WTC11 (cell line): ENCODE measurements around the gene SIGLEC11. TPM values are rescaled to one million over a fixed set of nuclear protein-coding genes. Genes with fewer than 3 reads are reported as not detected.

Source experiments
- CBFB ChIP-seq: sonication (generic); formaldehyde crosslinking; IDR thresholded peaks from 2 replicates; pipeline ENCODE4 v1.8.1; 2022; ENCODE audit warnings: mild to moderate bottlenecking, low read depth, missing genetic modification reagents
- ELF4 ChIP-seq: sonication (generic); formaldehyde crosslinking; IDR thresholded peaks from 2 replicates; pipeline ENCODE4 v1.8.1; 2022; ENCODE audit warnings: low read depth, mild to moderate bottlenecking, moderate library complexity, missing genetic modification reagents
- EMX1 ChIP-seq: fragments of 250-450 bp; sonication (Bioruptor Pico); IDR thresholded peaks from 2 replicates; pipeline ENCODE4 v1.8.0; 2021; ENCODE audit warnings: mild to moderate bottlenecking
- ESRRA ChIP-seq: sonication (generic); formaldehyde crosslinking; IDR thresholded peaks from 2 replicates; pipeline ENCODE4 v1.8.1; 2022; ENCODE audit warnings: mild to moderate bottlenecking, missing genetic modification reagents, borderline replicate concordance
- ETV6 ChIP-seq: sonication (generic); formaldehyde crosslinking; IDR thresholded peaks from 2 replicates; pipeline ENCODE4 v1.8.1; 2022; ENCODE audit warnings: mild to moderate bottlenecking, missing genetic modification reagents
- FOXP4 ChIP-seq: sonication (generic); formaldehyde crosslinking; IDR thresholded peaks from 2 replicates; pipeline ENCODE4 v1.8.0; 2022; ENCODE audit warnings: mild to moderate bottlenecking, missing genetic modification reagents
- HMGA2 ChIP-seq: fragments of 250-450 bp; sonication (Bioruptor Pico); IDR thresholded peaks from 2 replicates; pipeline ENCODE4 v1.4.0; 2021; ENCODE audit warnings: mild to moderate bottlenecking, moderate library complexity
- JUN ChIP-seq: sonication (generic); formaldehyde crosslinking; IDR thresholded peaks from 2 replicates; pipeline ENCODE4 v1.8.0; 2023; ENCODE audit warnings: mild to moderate bottlenecking, missing genetic modification reagents
- NR1H2 ChIP-seq: sonication (generic); formaldehyde crosslinking; IDR thresholded peaks from 2 replicates; pipeline ENCODE4 v1.9.0; 2021; ENCODE audit warnings: mild to moderate bottlenecking, moderate library complexity, missing genetic modification reagents
- RELA ChIP-seq: sonication (generic); formaldehyde crosslinking; IDR thresholded peaks from 2 replicates; pipeline ENCODE4 v1.8.1; 2022; ENCODE audit warnings: missing genetic modification reagents, mild to moderate bottlenecking, borderline replicate concordance
- RORB ChIP-seq: fragments of 250-450 bp; sonication (Bioruptor Pico); IDR thresholded peaks from 2 replicates; pipeline ENCODE4 v1.9.0; 2021; ENCODE audit warnings: mild to moderate bottlenecking
- SOX15 ChIP-seq: fragments of 250-450 bp; sonication (Bioruptor Pico); IDR thresholded peaks from 2 replicates; pipeline ENCODE4 v1.9.0; 2021; ENCODE audit warnings: mild to moderate bottlenecking
- STAT6 ChIP-seq: sonication (generic); formaldehyde crosslinking; conservative IDR thresholded peaks from 2 replicates; pipeline ENCODE4 v1.8.1; 2023; ENCODE audit warnings: mild to moderate bottlenecking, low read depth, missing genetic modification reagents, moderate library complexity
- TEAD1 ChIP-seq: sonication (generic); formaldehyde crosslinking; IDR thresholded peaks from 2 replicates; pipeline ENCODE4 v1.8.0; 2022; ENCODE audit warnings: mild to moderate bottlenecking, missing genetic modification reagents
- TEAD4 ChIP-seq: sonication (generic); formaldehyde crosslinking; IDR thresholded peaks from 2 replicates; pipeline ENCODE4 v1.8.0; 2022; ENCODE audit warnings: mild to moderate bottlenecking, missing genetic modification reagents
- ZMAT4 ChIP-seq: fragments of 250-450 bp; sonication (Bioruptor Pico); IDR thresholded peaks from 2 replicates; pipeline ENCODE4 v1.9.0; 2021; ENCODE audit warnings: mild to moderate bottlenecking
- ZNF138 ChIP-seq: sonication (generic); formaldehyde crosslinking; conservative IDR thresholded peaks from 2 replicates; pipeline ENCODE4 v1.8.1; 2022; ENCODE audit warnings: mild to moderate bottlenecking, moderate library complexity, missing genetic modification reagents
- ZNF232 ChIP-seq: sonication (generic); formaldehyde crosslinking; IDR thresholded peaks from 2 replicates; pipeline ENCODE4 v1.8.0; 2022; ENCODE audit warnings: mild to moderate bottlenecking, missing genetic modification reagents
- ZNF317 ChIP-seq: sonication (generic); formaldehyde crosslinking; IDR thresholded peaks from 2 replicates; pipeline ENCODE4 v1.8.1; 2023; ENCODE audit warnings: low read depth, mild to moderate bottlenecking, moderate library complexity, missing genetic modification reagents, borderline replicate concordance
- ZNF396 ChIP-seq: fragments of 250-450 bp; sonication (Bioruptor Pico); IDR thresholded peaks from 2 replicates; pipeline ENCODE4 v1.8.0; 2021; ENCODE audit warnings: mild to moderate bottlenecking, moderate library complexity, borderline replicate concordance
- ZNF423 ChIP-seq: fragments of 250-450 bp; sonication (Bioruptor Pico); IDR thresholded peaks from 2 replicates; pipeline ENCODE4 v2.1.2; 2022; ENCODE audit warnings: mild to moderate bottlenecking, moderate library complexity
- ZNF671 ChIP-seq: fragments of 250-450 bp; sonication (Bioruptor Pico); IDR thresholded peaks from 2 replicates; pipeline ENCODE4 v1.8.0; 2021; ENCODE audit warnings: mild to moderate bottlenecking
- total RNA-seq: library from RNA; stranded (reverse); gene quantifications from 3 replicates; pipeline ENCODE4 v1.2.3, GENCODE V29; 2021
- TF ChIP-seq, protein P1 (sequence below): fragments of 250-450 bp; sonication (Bioruptor Pico); IDR thresholded peaks from 2 replicates; pipeline ENCODE4 v1.9.0; 2021; ENCODE audit warnings: mild to moderate bottlenecking
- TF ChIP-seq, protein P2 (sequence below): sonication (generic); formaldehyde crosslinking; IDR thresholded peaks from 2 replicates; pipeline ENCODE4 v1.8.1; 2023; ENCODE audit warnings: mild to moderate bottlenecking, missing genetic modification reagents, moderate library complexity
- TF ChIP-seq, protein P3 (sequence below): sonication (generic); formaldehyde crosslinking; IDR thresholded peaks from 2 replicates; pipeline ENCODE4 v1.8.1; 2023; ENCODE audit warnings: mild to moderate bottlenecking, missing genetic modification reagents
- TF ChIP-seq, protein P4 (sequence below): fragments of 250-450 bp; sonication (Bioruptor Pico); IDR thresholded peaks from 2 replicates; pipeline ENCODE4 v1.8.0; 2021; ENCODE audit warnings: mild to moderate bottlenecking
- TF ChIP-seq, protein P5 (sequence below): sonication (generic); formaldehyde crosslinking; IDR thresholded peaks from 2 replicates; pipeline ENCODE4 v1.8.1; 2022; ENCODE audit warnings: low read depth, missing genetic modification reagents, borderline replicate concordance

SIGLEC11 gene
- total RNA-seq, 1 experiment from 2014 or later = not detected

DNA sequence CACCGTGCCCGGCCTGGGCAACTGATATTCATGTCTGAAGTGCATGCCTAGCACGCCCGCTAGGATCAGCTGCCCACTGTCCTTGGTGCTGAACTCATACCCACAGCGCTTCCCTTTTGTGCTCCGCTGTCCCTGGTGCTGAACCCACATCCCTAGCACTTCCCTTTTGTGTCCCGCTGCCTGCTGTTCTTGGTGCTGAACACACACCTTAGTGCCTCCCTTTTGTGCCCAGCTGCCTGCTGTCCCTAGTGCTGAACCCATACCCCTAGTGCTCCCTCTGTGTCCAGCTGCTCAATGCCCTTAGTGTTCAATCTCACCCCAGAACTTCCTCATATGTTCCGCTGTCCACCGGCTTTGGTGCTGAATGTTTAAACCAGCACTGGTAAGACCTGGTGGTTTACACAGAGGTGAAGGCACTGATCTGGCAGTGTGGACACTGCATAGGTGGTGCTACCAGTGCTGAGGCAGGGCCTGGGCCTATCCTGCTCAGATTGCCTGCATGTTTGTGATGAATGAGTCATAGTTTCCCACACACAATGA, 26.3 kb upstream of the SIGLEC11 start (continued):
- TF ChIP-seq, protein P1, sequence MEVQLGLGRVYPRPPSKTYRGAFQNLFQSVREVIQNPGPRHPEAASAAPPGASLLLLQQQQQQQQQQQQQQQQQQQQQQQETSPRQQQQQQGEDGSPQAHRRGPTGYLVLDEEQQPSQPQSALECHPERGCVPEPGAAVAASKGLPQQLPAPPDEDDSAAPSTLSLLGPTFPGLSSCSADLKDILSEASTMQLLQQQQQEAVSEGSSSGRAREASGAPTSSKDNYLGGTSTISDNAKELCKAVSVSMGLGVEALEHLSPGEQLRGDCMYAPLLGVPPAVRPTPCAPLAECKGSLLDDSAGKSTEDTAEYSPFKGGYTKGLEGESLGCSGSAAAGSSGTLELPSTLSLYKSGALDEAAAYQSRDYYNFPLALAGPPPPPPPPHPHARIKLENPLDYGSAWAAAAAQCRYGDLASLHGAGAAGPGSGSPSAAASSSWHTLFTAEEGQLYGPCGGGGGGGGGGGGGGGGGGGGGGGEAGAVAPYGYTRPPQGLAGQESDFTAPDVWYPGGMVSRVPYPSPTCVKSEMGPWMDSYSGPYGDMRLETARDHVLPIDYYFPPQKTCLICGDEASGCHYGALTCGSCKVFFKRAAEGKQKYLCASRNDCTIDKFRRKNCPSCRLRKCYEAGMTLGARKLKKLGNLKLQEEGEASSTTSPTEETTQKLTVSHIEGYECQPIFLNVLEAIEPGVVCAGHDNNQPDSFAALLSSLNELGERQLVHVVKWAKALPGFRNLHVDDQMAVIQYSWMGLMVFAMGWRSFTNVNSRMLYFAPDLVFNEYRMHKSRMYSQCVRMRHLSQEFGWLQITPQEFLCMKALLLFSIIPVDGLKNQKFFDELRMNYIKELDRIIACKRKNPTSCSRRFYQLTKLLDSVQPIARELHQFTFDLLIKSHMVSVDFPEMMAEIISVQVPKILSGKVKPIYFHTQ (CRISPR knock-in tag) = peak; percentile 97
- TF ChIP-seq RELA (CRISPR knock-in tag) = peak; percentile 100
- TF ChIP-seq ESRRA (CRISPR knock-in tag) = peak; percentile 100
- TF ChIP-seq STAT6 (CRISPR knock-in tag) = peak; percentile 100
- TF ChIP-seq JUN (CRISPR knock-in tag) = peak; percentile 100
- peak; percentile 100 for TF ChIP-seq FOXP4 (CRISPR knock-in tag)
- TF ChIP-seq ELF4 (CRISPR knock-in tag) = peak; percentile 100
- TF ChIP-seq, protein P2, sequence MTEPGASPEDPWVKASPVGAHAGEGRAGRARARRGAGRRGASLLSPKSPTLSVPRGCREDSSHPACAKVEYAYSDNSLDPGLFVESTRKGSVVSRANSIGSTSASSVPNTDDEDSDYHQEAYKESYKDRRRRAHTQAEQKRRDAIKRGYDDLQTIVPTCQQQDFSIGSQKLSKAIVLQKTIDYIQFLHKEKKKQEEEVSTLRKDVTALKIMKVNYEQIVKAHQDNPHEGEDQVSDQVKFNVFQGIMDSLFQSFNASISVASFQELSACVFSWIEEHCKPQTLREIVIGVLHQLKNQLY (CRISPR knock-in tag) = peak; percentile 100
- TF ChIP-seq ZNF232 (CRISPR knock-in tag) = peak; percentile 100
- peak; percentile 100 for TF ChIP-seq ETV6 (CRISPR knock-in tag)
- peak; percentile 100 for TF ChIP-seq CBFB (CRISPR knock-in tag)
- no peak for TF ChIP-seq SOX15
- TF ChIP-seq TEAD1 (CRISPR knock-in tag) = peak; percentile 100
- 0 out of 2 replicates have a peak, but pooled peaks have one; percentile 5 for TF ChIP-seq HMGA2 (CRISPR knock-in tag)
- TF ChIP-seq ZNF396 (CRISPR knock-in tag) = peak; percentile 100
- peak; percentile 98 for TF ChIP-seq EMX1 (CRISPR knock-in tag)
- TF ChIP-seq ZNF671 = peak; percentile 98
- TF ChIP-seq RORB (CRISPR knock-in tag) = peak; percentile 88; the same call in 1 of the 2 replicates
- peak; percentile 97 for TF ChIP-seq ZNF317 (CRISPR knock-in tag)
- TF ChIP-seq NR1H2 = peak; percentile 100
- TF ChIP-seq, protein P3, sequence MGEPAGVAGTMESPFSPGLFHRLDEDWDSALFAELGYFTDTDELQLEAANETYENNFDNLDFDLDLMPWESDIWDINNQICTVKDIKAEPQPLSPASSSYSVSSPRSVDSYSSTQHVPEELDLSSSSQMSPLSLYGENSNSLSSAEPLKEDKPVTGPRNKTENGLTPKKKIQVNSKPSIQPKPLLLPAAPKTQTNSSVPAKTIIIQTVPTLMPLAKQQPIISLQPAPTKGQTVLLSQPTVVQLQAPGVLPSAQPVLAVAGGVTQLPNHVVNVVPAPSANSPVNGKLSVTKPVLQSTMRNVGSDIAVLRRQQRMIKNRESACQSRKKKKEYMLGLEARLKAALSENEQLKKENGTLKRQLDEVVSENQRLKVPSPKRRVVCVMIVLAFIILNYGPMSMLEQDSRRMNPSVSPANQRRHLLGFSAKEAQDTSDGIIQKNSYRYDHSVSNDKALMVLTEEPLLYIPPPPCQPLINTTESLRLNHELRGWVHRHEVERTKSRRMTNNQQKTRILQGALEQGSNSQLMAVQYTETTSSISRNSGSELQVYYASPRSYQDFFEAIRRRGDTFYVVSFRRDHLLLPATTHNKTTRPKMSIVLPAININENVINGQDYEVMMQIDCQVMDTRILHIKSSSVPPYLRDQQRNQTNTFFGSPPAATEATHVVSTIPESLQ (CRISPR knock-in tag) = peak; percentile 99
- TF ChIP-seq TEAD4 (CRISPR knock-in tag) = peak; percentile 100
- TF ChIP-seq ZMAT4 (CRISPR knock-in tag) = 0 out of 2 replicates have a peak, but pooled peaks have one; percentile 63
- TF ChIP-seq ZNF423 (CRISPR knock-in tag) = peak; percentile 93
- TF ChIP-seq, protein P4, sequence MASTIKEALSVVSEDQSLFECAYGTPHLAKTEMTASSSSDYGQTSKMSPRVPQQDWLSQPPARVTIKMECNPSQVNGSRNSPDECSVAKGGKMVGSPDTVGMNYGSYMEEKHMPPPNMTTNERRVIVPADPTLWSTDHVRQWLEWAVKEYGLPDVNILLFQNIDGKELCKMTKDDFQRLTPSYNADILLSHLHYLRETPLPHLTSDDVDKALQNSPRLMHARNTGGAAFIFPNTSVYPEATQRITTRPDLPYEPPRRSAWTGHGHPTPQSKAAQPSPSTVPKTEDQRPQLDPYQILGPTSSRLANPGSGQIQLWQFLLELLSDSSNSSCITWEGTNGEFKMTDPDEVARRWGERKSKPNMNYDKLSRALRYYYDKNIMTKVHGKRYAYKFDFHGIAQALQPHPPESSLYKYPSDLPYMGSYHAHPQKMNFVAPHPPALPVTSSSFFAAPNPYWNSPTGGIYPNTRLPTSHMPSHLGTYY = peak; percentile 99
- TF ChIP-seq, protein P5, sequence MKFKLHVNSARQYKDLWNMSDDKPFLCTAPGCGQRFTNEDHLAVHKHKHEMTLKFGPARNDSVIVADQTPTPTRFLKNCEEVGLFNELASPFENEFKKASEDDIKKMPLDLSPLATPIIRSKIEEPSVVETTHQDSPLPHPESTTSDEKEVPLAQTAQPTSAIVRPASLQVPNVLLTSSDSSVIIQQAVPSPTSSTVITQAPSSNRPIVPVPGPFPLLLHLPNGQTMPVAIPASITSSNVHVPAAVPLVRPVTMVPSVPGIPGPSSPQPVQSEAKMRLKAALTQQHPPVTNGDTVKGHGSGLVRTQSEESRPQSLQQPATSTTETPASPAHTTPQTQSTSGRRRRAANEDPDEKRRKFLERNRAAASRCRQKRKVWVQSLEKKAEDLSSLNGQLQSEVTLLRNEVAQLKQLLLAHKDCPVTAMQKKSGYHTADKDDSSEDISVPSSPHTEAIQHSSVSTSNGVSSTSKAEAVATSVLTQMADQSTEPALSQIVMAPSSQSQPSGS (CRISPR knock-in tag) = peak; percentile 100
- peak; percentile 100 for TF ChIP-seq ZNF138 (CRISPR knock-in tag)
